ENCODE measurements around the gene THAP10. TPM values are rescaled to one million over a fixed set of nuclear protein-coding genes. Genes with fewer than 3 reads are reported as not detected.
"Not testable (repeated sequence)": the region's sequence is repeated elsewhere in the genome, so short reads cannot be mapped to it uniquely, and the experiment has no call there.

Gene THAP10
- total RNA-seq, 1 donor from 2014 or later: 1.7 TPM

DNA sequence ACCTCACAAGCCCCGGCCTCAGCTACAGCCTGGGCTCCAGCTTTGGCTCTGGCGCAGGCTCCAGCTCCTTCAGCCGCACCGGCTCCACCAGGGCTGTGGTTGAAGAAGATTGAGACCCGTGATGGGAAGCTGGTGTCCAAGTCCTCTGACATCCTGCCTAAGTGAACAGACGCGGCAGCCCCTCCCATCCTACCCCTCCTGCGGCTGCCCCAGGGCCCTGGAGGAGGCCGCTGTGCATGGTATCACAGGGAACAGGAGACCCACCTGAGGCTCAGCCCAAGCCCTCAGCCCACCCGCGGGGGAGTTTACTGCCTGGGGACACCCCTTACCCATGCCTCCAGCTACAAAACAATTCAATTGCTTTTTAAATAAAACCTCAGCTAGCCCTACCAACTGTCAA is 32.2 kb downstream of the THAP10 start:
- no peak overlapping the region for H3K27ac Mint-ChIP-seq (ENCODE audit: unreplicated experiment)
- no peaks in the 10 kb centered on the region for H3K9me3 Mint-ChIP-seq (ENCODE audit: unreplicated experiment)
- H3K4me3 Mint-ChIP-seq (ENCODE audit: unreplicated experiment): no peak overlapping the region
- peaks cover 61% of the 10 kb centered on the region for H3K4me1 Mint-ChIP-seq (ENCODE audit: unreplicated experiment)
- H3K36me3 Mint-ChIP-seq (ENCODE audit: unreplicated experiment): no peaks in the 10 kb centered on the region
- DNase-seq (ENCODE audit: extremely low spot score, unreplicated experiment): no peak
- H3K27me3 Mint-ChIP-seq (ENCODE audit: unreplicated experiment): no peaks in the 10 kb centered on the region
- TF ChIP-seq CTCF (IDR thresholded peaks at IDR 0.05): no peak

- no peaks in the 10 kb centered on the region for H3K9me3 Mint-ChIP-seq (ENCODE audit: unreplicated experiment)
- H3K27ac Mint-ChIP-seq (ENCODE audit: unreplicated experiment): peak overlapping the region; percentile 11
- no peak for DNase-seq (ENCODE audit: extremely low spot score, unreplicated experiment)
- H3K27me3 Mint-ChIP-seq (ENCODE audit: unreplicated experiment): no peaks in the 10 kb centered on the region
- peaks cover 64% of the 10 kb centered on the region for H3K4me1 Mint-ChIP-seq (ENCODE audit: unreplicated experiment)
- H3K36me3 Mint-ChIP-seq (ENCODE audit: unreplicated experiment): no peaks in the 10 kb centered on the region
- no peak for TF ChIP-seq CTCF (IDR thresholded peaks at IDR 0.05)
- H3K4me3 Mint-ChIP-seq (ENCODE audit: unreplicated experiment): no peak overlapping the region
Measured at GRCh38 chr15:70859322-70859908, 32.8 kb downstream of the THAP10 start.

- not testable (repeated sequence) for H3K36me3 Mint-ChIP-seq (ENCODE audit: unreplicated experiment); DNase-seq (ENCODE audit: extremely low spot score, unreplicated experiment); H3K27me3 Mint-ChIP-seq (ENCODE audit: unreplicated experiment); H3K9me3 Mint-ChIP-seq (ENCODE audit: unreplicated experiment); H3K4me3 Mint-ChIP-seq (ENCODE audit: unreplicated experiment)
- peaks cover 60% of the 10 kb centered on the region for H3K4me1 Mint-ChIP-seq (ENCODE audit: unreplicated experiment)
- H3K27ac Mint-ChIP-seq (ENCODE audit: unreplicated experiment): peak overlapping the region; percentile 11
Measured at GRCh38 chr15:70858614-70859321, 33.5 kb downstream of the THAP10 start.

GRCh38 chr15:70857562-70858285 is 34.5 kb downstream of the THAP10 start:
- Mint-ChIP-seq H3K27me3 (ENCODE audit: unreplicated experiment) (no peaks in the 10 kb centered on the region), H3K9me3 (ENCODE audit: unreplicated experiment) (no peaks in the 10 kb centered on the region), H3K4me3 (ENCODE audit: unreplicated experiment) (no peak overlapping the region), H3K4me1 (ENCODE audit: unreplicated experiment) (peaks cover 53% of the 10 kb centered on the region), H3K36me3 (ENCODE audit: unreplicated experiment) (no peaks in the 10 kb centered on the region), H3K27ac (ENCODE audit: unreplicated experiment) (peak overlapping the region; percentile 98)
- TF ChIP-seq CTCF (IDR thresholded peaks at IDR 0.05): no peak
- no peak for DNase-seq (ENCODE audit: extremely low spot score, unreplicated experiment)

- H3K27me3 Mint-ChIP-seq (ENCODE audit: unreplicated experiment): no peaks in the 10 kb centered on the region
- peak overlapping the region; percentile 98 for H3K27ac Mint-ChIP-seq (ENCODE audit: unreplicated experiment)
- H3K4me3 Mint-ChIP-seq (ENCODE audit: unreplicated experiment): peak overlapping the region; percentile 46
- no peak for TF ChIP-seq CTCF (IDR thresholded peaks at IDR 0.05)
- peak; percentile 95 for DNase-seq (ENCODE audit: extremely low spot score, unreplicated experiment)
- no peaks in the 10 kb centered on the region for H3K36me3 Mint-ChIP-seq (ENCODE audit: unreplicated experiment)
- H3K9me3 Mint-ChIP-seq (ENCODE audit: unreplicated experiment): no peaks in the 10 kb centered on the region
- H3K4me1 Mint-ChIP-seq (ENCODE audit: unreplicated experiment): peaks cover 57% of the 10 kb centered on the region
Measured at GRCh38 chr15:70856884-70857561, 35.2 kb downstream of the THAP10 start.
